CD4-positive, alpha-beta T cell treated with Interleukin-21 for 1 hour (primary cell): Measurements from ENCODE around the gene TMC3.
"Not testable (repeated sequence)": the region's sequence is repeated elsewhere in the genome, so short reads cannot be mapped to it uniquely, and the experiment has no call there.

Experiments used
- DNase-seq: peaks from one replicate; pipeline ENCODE4 v3.0.0-alpha.2; 2020

The TMC3 gene

DNA sequence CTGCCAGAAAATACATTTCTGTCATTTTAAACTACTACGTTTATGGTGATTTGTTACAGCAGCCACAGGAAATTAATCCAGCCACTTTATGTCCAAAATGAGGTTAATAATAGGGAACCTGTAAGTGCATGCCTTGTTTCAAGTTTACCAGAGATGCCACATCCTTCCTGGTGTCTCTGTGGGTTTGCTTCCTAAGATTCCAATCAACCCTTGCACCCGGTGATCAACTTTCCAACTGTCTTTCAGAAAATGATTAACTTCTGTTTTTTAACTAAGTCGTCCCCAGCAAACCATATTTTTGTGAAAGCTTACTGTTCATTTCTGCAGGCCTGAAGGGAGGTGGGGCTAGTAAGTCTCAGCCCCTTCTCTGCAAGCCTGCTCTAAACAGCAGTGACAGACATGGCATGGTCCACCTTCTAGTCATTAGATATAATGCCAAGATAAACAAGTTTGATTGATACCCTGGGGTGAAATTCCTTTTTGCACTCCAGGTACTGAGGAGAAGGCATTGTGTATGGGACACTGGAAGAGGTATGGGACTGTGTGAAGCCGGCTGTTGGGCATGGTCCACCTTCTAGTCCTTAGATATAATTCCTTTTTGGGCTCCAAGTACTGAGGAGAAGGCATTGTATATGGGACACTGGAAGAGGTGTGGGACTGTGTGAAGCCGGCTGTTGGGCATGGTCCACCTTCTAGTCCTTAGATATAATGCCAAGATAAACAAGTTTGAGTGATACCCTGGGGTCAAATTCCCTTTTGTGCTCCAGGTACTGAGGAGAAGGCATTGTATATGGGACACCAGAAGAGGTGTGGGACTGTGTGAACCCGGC, 11.1 kb upstream of the TMC3 start:
- DNase-seq = no peak

GRCh38 chr15:81381720-81382119, 7.7 kb upstream of the TMC3 start:
- no peak for DNase-seq

DNA sequence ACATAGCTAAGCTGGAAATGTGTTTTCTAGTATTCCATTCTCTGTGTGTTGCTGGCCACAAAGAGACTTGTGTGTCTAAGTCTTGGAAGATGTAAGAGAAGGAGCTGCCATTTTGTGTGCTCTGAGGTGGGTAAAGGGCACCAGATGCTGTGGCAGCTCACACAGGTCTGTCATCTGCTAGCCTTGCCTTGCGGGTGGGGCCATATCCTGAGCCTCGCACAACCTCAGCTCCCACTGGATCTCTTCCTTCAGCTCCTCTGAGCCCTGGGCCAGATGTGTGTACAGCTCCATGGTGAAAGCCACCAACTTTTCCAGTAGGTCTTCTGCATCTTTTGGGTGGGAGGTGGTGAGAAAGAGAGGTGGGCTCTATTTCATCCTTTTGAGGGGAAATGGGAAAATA, 6.7 kb upstream of the TMC3 start:
- no peak for DNase-seq

DNA sequence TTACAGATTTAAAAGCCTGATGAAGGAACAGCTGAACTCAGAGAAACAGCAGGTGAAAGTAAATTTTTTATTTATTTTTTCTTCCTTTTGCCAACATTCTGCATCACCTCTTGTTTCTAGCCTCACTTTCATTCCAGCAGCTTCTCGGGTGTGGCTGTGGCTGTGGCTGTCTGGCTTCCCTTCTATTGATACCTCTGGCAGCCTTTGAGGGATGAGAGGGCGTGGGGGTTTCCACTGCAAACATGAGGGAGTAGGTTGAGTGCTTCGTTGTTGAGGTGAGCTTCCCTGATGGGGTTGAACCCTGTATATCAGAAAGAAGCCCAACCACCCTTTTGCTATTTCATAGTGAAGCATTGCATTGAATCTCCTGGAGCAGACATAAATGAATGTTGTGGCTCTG, 6.2 kb upstream of the TMC3 start:
- no peak for DNase-seq

- DNase-seq = no peak
These were observed 5.3 kb upstream of the TMC3 start for GRCh38 chr15:81379269-81379668.

DNA sequence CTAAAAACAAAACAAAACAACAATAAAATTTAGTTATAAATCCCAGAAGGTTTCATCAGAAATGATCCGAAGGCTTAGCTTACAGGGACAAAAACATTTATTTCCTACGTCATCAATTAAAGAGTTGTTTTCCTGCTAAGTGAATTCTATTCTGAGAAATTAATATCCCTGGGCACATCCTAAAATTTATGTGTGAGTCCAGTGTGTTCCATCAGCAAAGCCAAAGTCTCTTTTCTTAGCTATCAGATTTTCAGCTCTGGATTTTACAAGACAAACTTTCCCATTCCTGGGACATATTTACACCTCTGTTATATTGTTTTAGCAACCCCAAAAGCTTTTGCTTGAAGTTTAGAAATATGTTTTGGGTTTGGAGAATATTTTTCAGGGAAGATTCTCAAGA, 4.4 kb upstream of the TMC3 start:
- DNase-seq = no peak

- DNase-seq = no peak
These were observed 3.9 kb upstream of the TMC3 start for GRCh38 chr15:81377871-81378270.

- DNase-seq = no peak
These were observed 2.2 kb upstream of the TMC3 start for GRCh38 chr15:81376231-81376630.

DNA sequence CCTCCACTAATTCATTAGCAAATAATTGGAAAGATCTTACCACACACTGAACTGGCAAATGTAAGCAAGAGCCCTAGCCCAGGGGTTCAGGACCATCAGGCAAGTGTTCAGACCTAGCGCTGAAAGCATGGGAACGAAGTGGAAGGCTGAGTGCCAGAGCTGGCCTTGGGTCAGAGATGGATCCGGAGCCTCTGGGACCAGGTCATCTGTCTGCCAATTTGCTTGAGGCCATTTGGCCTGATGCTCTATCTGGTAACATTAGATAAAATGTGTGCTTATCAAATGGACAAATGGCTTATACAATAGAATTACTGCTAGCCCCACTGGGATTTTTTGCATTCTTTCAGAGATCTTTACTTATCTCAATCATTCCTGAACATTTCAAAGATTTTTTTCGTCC, 1.4 kb upstream of the TMC3 start:
- no peak for DNase-seq

- no peak for DNase-seq
These were observed 837 bp downstream of the TMC3 start for GRCh38 chr15:81373176-81373575.

GRCh38 chr15:81372575-81372974, 1.4 kb downstream of the TMC3 start:
- DNase-seq = no peak

- DNase-seq = no peak
These were observed 10.1 kb downstream of the TMC3 start for GRCh38 chr15:81363718-81364500.

DNA sequence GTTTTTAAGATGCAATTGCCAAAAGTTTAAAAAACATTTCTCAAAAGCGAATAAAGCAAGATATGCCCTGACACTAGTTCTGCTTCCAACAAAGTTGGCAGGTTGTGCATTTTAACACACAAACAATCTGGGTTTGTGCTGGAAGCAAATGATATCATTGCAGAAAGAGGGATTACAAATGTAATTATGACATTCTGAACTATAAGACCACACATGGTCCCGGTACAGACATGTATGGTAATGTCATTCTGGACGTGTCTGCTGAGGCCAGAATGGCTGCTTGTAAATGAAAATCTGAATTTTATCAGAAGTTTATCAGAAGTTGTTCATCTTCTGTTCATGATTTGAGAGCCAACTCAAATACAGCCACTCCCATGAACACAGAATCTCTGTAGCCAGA, 10.7 kb downstream of the TMC3 start:
- DNase-seq = no peak

DNA sequence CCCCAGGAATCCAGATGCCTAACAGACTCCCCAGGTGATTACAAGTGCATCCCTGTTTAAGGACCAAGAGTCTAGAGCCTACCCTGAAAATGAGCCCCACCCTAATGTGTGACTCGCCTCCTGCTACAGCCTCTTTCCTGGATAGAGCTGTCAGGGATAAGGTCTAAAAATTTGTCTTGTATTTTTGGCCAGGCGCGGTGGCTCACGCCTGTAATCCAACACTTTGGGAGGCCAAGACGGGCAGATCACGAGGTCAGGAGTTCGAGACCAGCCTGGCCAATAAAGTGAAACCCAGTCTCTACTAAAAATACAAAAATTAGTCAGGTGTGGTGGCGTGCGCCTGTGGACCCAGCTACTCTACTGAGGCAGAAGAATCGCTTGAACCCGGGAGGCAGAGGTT, 11.2 kb downstream of the TMC3 start:
- no peak for DNase-seq

- no peak for DNase-seq
These were observed 12.1 kb downstream of the TMC3 start for GRCh38 chr15:81361891-81362290.

- no peak for DNase-seq
These were observed 13.5 kb downstream of the TMC3 start for GRCh38 chr15:81360491-81360890.

DNA sequence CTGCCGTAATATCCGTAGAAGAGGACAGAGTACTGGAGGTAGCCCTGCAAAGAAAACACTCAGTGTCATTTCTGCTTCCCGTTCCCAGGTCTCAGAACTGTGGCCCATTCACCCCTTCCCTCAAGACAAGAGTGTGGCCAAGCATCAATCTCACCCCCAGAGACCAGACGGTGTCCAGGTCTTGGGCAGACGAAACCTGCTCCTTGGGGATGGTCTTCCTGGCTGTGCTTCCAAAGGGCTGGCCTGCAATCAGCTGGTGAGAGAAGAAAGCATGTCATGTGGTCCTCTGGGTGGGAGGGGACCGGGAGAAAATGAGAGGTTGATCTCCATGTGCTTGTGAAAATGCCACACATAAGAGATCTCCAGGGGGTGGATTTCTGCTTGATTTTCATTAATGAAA, 15.8 kb downstream of the TMC3 start:
- no peak for DNase-seq

DNA sequence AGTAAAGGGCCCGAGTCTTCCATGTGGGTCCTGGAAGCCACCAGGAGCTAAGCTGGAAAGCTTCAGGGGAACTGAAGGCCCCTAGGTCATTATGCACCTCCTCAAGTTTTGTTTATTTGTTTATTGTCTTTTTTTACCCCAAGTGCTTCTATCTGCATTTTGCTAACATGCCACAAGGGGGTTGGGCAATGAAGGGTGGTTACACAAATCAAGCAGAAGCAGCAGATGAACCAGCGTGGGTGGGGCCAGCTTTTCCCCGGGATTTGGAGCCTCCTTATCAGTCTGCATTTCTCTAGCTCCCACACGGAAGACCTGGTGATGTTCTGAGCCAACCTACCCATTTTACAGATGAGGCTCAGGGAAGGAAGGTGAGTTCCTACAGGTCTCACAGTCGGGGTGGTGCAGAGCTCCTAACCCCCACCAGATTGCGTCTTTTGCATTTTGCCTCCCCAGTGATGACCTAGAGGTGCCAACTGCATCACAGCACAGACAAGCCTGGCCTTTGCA, 16.8 kb downstream of the TMC3 start:
- no peak for DNase-seq

- DNase-seq = no peak
These were observed 17.8 kb downstream of the TMC3 start for GRCh38 chr15:81356252-81356651.

DNA sequence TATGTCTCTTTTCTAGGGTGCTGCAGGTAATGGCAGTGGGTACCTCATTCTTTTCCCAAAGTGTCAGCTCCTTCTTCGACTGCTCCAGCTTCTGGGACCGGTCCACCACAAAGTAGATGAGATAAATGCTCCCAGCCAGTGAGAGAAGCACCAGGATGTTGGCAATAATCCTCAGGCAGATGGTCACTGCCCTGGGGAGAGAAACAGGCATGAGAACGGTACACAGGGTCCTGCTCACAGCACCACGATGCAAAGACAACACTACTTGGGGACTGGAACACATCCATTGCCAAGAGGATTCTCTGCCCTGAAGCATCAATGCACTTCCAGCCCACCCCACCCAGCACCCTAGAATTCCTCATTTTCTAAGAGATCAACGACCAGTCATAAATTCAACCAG, 22.4 kb downstream of the TMC3 start:
- no peak for DNase-seq

GRCh38 chr15:81349271-81349670, 24.7 kb downstream of the TMC3 start:
- no peak for DNase-seq

DNA sequence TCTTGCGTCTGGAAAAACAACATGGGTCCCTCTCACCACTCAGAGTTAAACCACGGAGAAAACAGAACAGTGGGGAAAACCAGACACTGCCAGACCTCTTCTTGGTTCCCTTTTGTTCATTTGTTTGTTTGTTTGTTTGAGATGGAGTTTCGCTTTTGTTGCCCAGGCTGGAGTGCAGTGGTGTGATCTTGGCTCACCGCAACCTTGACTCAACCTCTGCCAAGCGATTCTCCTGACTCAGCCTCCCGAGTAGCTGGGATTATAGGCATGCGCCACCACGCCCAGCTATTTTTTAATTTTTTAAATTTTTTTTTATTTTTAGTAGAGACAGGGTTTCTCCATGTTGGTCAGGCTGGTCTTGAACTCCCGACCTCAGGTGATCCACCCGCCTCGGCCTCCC, 25.3 kb downstream of the TMC3 start:
- not testable (repeated sequence) for DNase-seq

DNA sequence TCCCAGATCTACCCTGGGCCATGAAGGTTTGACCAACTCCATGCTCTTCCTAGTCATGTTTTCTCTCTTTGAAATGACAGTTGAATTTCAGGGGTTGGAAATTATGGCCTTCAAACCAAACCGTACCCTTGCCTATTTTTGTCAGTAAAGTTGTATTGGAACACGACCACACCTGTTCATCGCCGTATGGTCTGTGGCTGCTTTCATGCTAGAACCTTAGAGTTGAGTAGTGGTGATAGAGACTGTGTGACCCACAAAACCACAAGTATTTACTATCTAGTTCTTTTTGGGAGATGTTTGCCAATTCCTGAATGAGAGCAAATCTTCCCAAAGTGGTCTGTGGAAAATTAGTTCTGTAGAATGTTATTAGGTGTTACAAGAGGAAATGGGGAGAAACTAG, 26.1 kb downstream of the TMC3 start:
- DNase-seq = no peak

GRCh38 chr15:81346611-81347010, 27.4 kb downstream of the TMC3 start:
- no peak for DNase-seq
